Measurements from ENCODE around the gene METTL24.
A peak's percentile ranks its signal among the peaks of the same experiment; 100 is the strongest.

Gene METTL24

DNA sequence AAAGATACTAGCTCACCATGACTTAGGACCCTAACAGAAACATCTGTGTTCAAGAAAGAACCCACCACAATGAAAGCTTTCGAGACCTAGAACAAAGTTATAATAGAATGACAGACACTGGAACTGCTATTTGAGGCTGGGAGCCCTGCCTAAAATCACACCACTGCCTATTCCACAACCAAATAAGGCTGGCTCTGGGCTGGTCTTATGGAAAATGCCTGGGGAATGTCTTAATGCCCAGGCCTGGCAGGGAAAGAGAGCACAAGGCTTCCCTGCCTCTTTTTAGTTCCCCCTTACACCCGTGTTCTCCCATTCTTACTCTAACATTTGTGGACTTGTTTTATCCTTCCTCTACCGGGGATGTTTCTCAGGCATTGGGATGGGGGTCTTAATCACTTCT is 5.6 kb upstream of the METTL24 start:
- no peak overlapping the region for H3K4me3 ChIP-seq (replicated peaks in 1 of 2; ENCODE audit: low read depth in 2 of 2, low read length in 2 of 2)
- TF ChIP-seq, protein P1, sequence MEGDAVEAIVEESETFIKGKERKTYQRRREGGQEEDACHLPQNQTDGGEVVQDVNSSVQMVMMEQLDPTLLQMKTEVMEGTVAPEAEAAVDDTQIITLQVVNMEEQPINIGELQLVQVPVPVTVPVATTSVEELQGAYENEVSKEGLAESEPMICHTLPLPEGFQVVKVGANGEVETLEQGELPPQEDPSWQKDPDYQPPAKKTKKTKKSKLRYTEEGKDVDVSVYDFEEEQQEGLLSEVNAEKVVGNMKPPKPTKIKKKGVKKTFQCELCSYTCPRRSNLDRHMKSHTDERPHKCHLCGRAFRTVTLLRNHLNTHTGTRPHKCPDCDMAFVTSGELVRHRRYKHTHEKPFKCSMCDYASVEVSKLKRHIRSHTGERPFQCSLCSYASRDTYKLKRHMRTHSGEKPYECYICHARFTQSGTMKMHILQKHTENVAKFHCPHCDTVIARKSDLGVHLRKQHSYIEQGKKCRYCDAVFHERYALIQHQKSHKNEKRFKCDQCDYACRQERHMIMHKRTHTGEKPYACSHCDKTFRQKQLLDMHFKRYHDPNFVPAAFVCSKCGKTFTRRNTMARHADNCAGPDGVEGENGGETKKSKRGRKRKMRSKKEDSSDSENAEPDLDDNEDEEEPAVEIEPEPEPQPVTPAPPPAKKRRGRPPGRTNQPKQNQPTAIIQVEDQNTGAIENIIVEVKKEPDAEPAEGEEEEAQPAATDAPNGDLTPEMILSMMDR (IDR thresholded peaks at IDR 0.05; ENCODE audit: low read depth, low read length) = no peak
- DNase-seq (ENCODE audit: low read depth in 2 of 2) = no peak

DNA sequence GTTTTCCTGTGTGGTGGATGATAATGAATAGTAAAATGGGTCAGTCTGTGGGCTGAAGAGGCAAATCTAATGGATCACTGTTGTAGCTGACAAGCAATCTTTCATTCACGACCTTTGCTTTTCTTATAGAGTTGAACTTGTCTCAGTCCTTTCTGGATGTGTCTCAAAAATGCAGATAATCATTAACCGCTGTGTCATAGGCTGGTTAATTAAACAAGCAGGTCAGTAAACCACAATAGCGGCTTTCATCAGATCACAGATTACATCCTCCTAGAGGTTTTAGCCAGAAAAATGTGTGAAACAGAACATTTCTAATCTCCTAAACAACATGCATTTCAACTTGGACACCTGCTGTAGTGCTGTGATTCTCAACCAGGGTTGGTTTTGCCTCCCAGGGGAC is 2.5 kb upstream of the METTL24 start:
- DNase-seq (ENCODE audit: low read depth in 2 of 2) = no peak
- TF ChIP-seq, protein P1 (IDR thresholded peaks at IDR 0.05; ENCODE audit: low read depth, low read length) = no peak
- no peak overlapping the region for H3K4me3 ChIP-seq (replicated peaks in 1 of 2; ENCODE audit: low read depth in 2 of 2, low read length in 2 of 2)

DNA sequence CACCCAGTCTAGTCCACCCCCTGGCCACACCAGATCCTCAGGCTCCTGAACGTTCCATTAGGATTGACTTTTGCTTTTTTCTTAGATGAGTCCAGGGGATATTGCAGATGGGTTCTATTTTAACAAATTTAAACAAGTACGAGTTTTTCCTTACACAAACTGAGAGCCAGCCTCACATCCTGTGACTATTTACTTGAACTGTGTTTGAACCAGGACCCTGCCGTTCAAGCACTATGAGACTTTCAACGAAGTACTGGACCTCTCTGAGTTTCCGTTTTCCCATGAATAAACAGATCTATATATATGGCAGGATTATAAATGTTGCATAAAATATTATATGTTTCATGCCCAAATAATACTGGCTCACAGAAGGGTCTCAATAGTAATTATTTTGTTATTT is 1.4 kb upstream of the METTL24 start:
- H3K4me3 ChIP-seq (replicated peaks in 1 of 2; ENCODE audit: low read depth in 2 of 2, low read length in 2 of 2) = no peak overlapping the region
- TF ChIP-seq, protein P1 (IDR thresholded peaks at IDR 0.05; ENCODE audit: low read depth, low read length) = no peak
- DNase-seq (ENCODE audit: low read depth in 2 of 2) = no peak

DNA sequence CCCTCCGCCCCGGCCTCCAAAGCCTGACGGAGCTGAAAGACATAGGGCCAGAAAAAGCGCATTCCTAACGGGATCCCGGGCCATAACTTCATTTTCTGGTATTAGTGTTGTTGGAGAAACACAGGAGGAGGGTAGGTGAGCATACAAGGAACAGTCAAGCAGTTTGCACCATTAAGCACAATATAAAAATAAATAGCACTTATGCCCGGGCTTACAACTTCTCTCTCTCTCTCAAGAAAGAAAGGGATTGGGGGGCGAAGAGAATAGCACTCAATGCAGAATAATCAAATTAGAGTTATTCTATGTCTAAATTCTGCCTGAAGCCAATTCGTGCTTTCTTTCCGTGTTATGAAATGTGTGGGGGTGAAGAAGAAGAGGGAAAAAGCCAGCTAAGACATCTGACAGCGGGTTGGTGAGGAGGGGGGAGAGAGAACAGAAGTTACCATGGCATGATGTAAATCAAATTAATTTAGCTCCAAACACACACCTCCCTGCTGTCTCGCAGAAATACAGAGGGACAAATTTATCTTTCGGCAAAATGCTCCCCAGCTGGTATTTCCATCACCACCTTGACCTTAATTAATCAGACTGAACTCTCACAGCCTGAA is 508 bp upstream of the METTL24 start:
- no peak for DNase-seq (ENCODE audit: low read depth in 2 of 2)
- H3K4me3 ChIP-seq (replicated peaks in 1 of 2; ENCODE audit: low read depth in 2 of 2, low read length in 2 of 2) = peak overlapping the region in 1 of 2 donors; percentile 27
- TF ChIP-seq, protein P1 (IDR thresholded peaks at IDR 0.05; ENCODE audit: low read depth, low read length) = no peak

DNA sequence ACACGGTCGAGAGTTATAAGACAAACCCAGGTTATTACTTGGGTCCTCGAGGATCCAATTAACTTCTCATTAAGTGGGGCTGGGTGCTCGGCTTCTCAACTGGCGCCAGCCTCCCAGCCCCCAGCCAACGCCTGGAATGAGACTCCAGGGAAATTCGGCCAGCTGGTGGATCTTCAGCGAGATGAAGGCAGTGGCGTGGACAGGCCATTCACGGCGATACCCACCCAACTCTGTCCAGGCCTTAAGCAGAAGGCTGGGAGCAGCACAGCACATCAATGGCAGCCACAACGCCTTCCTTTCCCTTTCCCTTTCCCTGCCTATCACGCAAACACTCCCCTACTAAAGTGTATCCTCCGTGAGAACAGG is 868 bp downstream of the METTL24 start:
- peak overlapping the region in 1 of 2 donors; percentile 36 for H3K4me3 ChIP-seq (replicated peaks in 1 of 2; ENCODE audit: low read depth in 2 of 2, low read length in 2 of 2)
- DNase-seq (ENCODE audit: low read depth in 2 of 2) = no peak
- TF ChIP-seq, protein P1 (IDR thresholded peaks at IDR 0.05; ENCODE audit: low read depth, low read length) = no peak

DNA sequence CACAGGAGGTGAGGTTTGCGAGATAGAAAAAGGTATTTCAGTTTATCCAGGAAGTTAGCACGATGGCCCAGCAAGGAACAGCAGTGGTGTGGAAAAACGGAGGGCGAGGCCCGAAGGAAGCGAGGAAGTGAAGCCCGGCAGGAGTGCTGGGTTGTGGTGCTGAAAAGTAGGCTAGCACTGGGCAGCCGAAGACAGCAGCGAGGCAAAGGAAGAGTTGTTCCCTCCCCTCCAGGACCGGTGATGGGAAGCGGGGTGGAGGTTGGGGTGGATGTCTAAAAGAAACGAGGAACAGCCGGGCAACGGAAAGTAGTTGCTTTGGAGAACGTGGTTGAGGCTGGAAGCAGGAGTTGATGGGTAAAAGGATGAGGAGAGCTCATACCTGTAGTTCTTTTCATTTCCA is 1.4 kb downstream of the METTL24 start:
- H3K4me3 ChIP-seq (replicated peaks in 1 of 2; ENCODE audit: low read depth in 2 of 2, low read length in 2 of 2) = no peak overlapping the region
- TF ChIP-seq, protein P1 (IDR thresholded peaks at IDR 0.05; ENCODE audit: low read depth, low read length) = no peak
- DNase-seq (ENCODE audit: low read depth in 2 of 2) = no peak

DNA sequence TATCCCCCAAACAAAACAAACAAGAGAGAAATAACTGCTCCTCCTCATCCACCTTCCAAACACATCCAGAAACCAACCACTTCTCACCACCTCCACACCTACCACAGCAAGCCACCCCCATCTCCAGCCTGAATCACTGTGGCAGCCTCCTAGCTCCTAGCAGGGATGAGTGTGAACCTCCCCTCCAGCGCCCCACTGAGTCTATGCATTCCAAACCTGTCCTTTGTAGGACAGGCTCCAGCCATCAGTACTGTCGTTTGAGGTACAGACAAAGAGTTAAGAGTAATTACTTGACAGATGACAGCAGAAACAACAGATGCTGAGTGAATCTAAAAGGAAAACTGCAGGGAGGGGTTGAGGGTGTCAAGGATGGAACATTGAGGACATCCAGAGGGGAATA is 2.4 kb downstream of the METTL24 start:
- DNase-seq (ENCODE audit: low read depth in 2 of 2) = no peak
- H3K4me3 ChIP-seq (replicated peaks in 1 of 2; ENCODE audit: low read depth in 2 of 2, low read length in 2 of 2) = no peak overlapping the region
- TF ChIP-seq, protein P1 (IDR thresholded peaks at IDR 0.05; ENCODE audit: low read depth, low read length) = no peak

Data from cardiac fibroblast (primary cell).